Transverse colon (tissue), 4 donors: ENCODE results near the gene PPP1R37.

Source experiments
- CTCF ChIP-seq, 5 experiments: fragments of 200-600 bp in 3 of 5; fragments of 450-650 bp in 2 of 5; sonication (generic) in 3 of 5; IDR thresholded peaks; 1 replicate in 2 of 5; 2 replicates in 3 of 5; pipeline ENCODE4 v1.5.1; 2016 to 2017; ENCODE audit warnings: antibody characterized with exemption in 5 of 5, inconsistent platforms in 3 of 5, mild to moderate bottlenecking in 2 of 5, moderate library complexity in 1 of 5
- EP300 ChIP-seq: sonication (generic); formaldehyde crosslinking; IDR thresholded peaks from one replicate; pipeline ENCODE4 v1.6.1; 2017; ENCODE audit warnings: antibody characterized with exemption, low read depth
- POLR2A ChIP-seq: fragments of 450-650 bp; IDR thresholded peaks from one replicate; pipeline ENCODE4 v1.6.1; 2016; ENCODE audit warnings: antibody characterized with exemption, mild to moderate bottlenecking, moderate library complexity
- POLR2AphosphoS5 ChIP-seq, 3 donors: sonication (generic); formaldehyde crosslinking; IDR thresholded peaks; one replicate each; pipeline ENCODE4 v1.6.1; 2016; ENCODE audit warnings: antibody characterized with exemption in 3 of 3

- TF ChIP-seq POLR2AphosphoS5 (IDR thresholded peaks at IDR 0.05) (no peak), CTCF (IDR thresholded peaks at IDR 0.05) (no peak), POLR2A (no peak), EP300 (no peak)
Observed at GRCh38 chr19:45184115-45184514, 91.1 kb downstream of the PPP1R37 start.
